ENCODE measurements around the gene PEX10. TPM values are rescaled to one million over a fixed set of nuclear protein-coding genes. Genes with fewer than 3 reads are reported as not detected.

The PEX10 gene
- total RNA-seq, 2 experiments from 2014 or later: 17.1 to 19.0 TPM

- intact Hi-C loops (cut with micrococcal nuclease): no loop called here
- Mint-ChIP-seq H3K9me3 (no peaks in the 10 kb centered on the region), H3K4me1 (ENCODE audit: low read depth) (peaks cover 7% of the 10 kb centered on the region), H3K27ac (no peak overlapping the region), H3K4me3 (no peak overlapping the region), H3K36me3 (ENCODE audit: low read depth) (peaks cover 27% of the 10 kb centered on the region), H3K27me3 (no peaks in the 10 kb centered on the region)
- no peak for ATAC-seq
- TF ChIP-seq CTCF (IDR thresholded peaks at IDR 0.05): no peak
- ChIA-PET POLR2A (interaction anchor here (8.0 kb wide), 1 partner anchor 8 kb away, joined by 36 read pairs; no protein-coding TSS in a partner anchor), CTCF (interaction anchor here (0.8 kb wide), 1 partner anchor 16 kb away, joined by 3 read pairs; the partner anchor contains the start of gene MORN1)
- DNase-seq: no peak
Measured at GRCh38 chr1:2406451-2407041, 5.8 kb downstream of the PEX10 start.

- POLR2A ChIA-PET: interaction anchor here (2.3 to 8.0 kb wide), 2 partner anchors 8 to 13 kb away, joined by 6 to 36 read pairs; partner anchors contain the start of genes MORN1 and RER1
- TF ChIP-seq CTCF (IDR thresholded peaks at IDR 0.05): no peak
- Mint-ChIP-seq H3K4me3 (no peak overlapping the region), H3K27ac (no peak overlapping the region), H3K9me3 (no peaks in the 10 kb centered on the region), H3K27me3 (no peaks in the 10 kb centered on the region), H3K4me1 (ENCODE audit: low read depth) (peaks cover 4% of the 10 kb centered on the region), H3K36me3 (ENCODE audit: low read depth) (peaks cover 28% of the 10 kb centered on the region)
- ATAC-seq (no peak), DNase-seq (no peak)
- intact Hi-C loops (cut with micrococcal nuclease): no loop called here
- CTCF ChIA-PET: no interaction called here
Measured at GRCh38 chr1:2405588-2406295, 6.6 kb downstream of the PEX10 start.

GRCh38 chr1:2404890-2405511, 7.4 kb downstream of the PEX10 start:
- Mint-ChIP-seq H3K4me3 (no peak overlapping the region), H3K9me3 (no peaks in the 10 kb centered on the region), H3K27me3 (no peaks in the 10 kb centered on the region), H3K36me3 (ENCODE audit: low read depth) (peaks cover 28% of the 10 kb centered on the region), H3K27ac (no peak overlapping the region), H3K4me1 (ENCODE audit: low read depth) (peaks cover 6% of the 10 kb centered on the region)
- ATAC-seq (no peak), DNase-seq (no peak)
- intact Hi-C loops (cut with micrococcal nuclease): no loop called here
- ChIA-PET POLR2A (interaction anchor here (0.9 to 8.0 kb wide), 3 partner anchors 7 to 16 kb away, joined by 3 to 36 read pairs (median 6); partner anchors contain the start of genes MORN1 and RER1), CTCF (no interaction called here)
- TF ChIP-seq CTCF (IDR thresholded peaks at IDR 0.05): no peak

- Mint-ChIP-seq H3K4me3 (no peak overlapping the region), H3K9me3 (no peaks in the 10 kb centered on the region)
- intact Hi-C loops (cut with micrococcal nuclease): no loop called here
Measured at GRCh38 chr1:2404142-2404889, 8.0 kb downstream of the PEX10 start.

More at GRCh38 chr1:2404142-2404889, 8.0 kb downstream of the PEX10 start:
- ChIA-PET POLR2A (interaction anchor here (0.6 to 8.0 kb wide), 4 partner anchors 6 to 783 kb away, joined by 3 to 36 read pairs (median 4); partner anchors contain the start of genes MORN1 and RER1), CTCF (no interaction called here)
- Mint-ChIP-seq H3K27me3 (no peaks in the 10 kb centered on the region), H3K36me3 (ENCODE audit: low read depth) (peaks cover 33% of the 10 kb centered on the region), H3K4me1 (ENCODE audit: low read depth) (peaks cover 6% of the 10 kb centered on the region), H3K27ac (no peak overlapping the region)
- DNase-seq: no peak
- ATAC-seq: no peak
- TF ChIP-seq CTCF (IDR thresholded peaks at IDR 0.05): no peak
